SK-N-SH (cell line): ENCODE measurements around the gene UQCRC1. TPM values are rescaled to one million over a fixed set of nuclear protein-coding genes. Genes with fewer than 3 reads are reported as not detected.

Experiments
- CTCF ChIA-PET: fragments of 300-600, 350-600 bp; formaldehyde crosslinking; extraction: SDS; loops from one replicate; lab custom pipeline; 2021; lab: Yijun Ruan, JAX
- POLR2A ChIA-PET: fragments of 350-600 bp; sonication (Branson Sonifier 250); formaldehyde crosslinking; extraction: SDS; loops from one replicate; lab custom pipeline; 2020; ENCODE audit warnings: antibody characterized with exemption, inconsistent platforms; lab: Yijun Ruan, JAX
- DNase-seq: peaks from one replicate; pipeline ENCODE4 v3.0.0; 2012
- H2AFZ ChIP-seq: fragments of 200-600 bp; sonication (generic); 2 replicates; pipeline ENCODE4 v1.8.1; 2016; ENCODE audit warnings: antibody characterized with exemption, mild to moderate bottlenecking, low read depth
- H3F3A ChIP-seq: fragments of 200-600 bp; sonication (generic); replicated peaks from 2 replicates; pipeline ENCODE3; 2016; ENCODE audit warnings: antibody characterized with exemption, mild to moderate bottlenecking; ENCODE audit not compliant: insufficient read depth
- H3K27ac ChIP-seq, 2 experiments: fragments of 200-500 bp in 1 of 2; fragments of 200-600 bp in 1 of 2; sonication (Bioruptor generic) in 1 of 2; sonication (generic), shearing (Covaris generic) in 1 of 2; 2 replicates each; pipeline versions ENCODE4 v1.5.1 to v1.6.1; 2014 to 2016; ENCODE audit warnings: low read depth in 2 of 2, inconsistent platforms in 1 of 2, low read length in 1 of 2, mild to moderate bottlenecking in 1 of 2, mixed read lengths in 1 of 2
- H3K27me3 ChIP-seq: fragments of 200-600 bp; sonication (generic), shearing (Covaris generic); 2 replicates; pipeline ENCODE4 v1.6.1; 2016; ENCODE audit warnings: mixed run types; ENCODE audit not compliant: insufficient read depth
- H3K36me3 ChIP-seq, 2 experiments: fragments of 200-500 bp in 1 of 2; fragments of 200-600 bp in 1 of 2; sonication (Bioruptor generic) in 1 of 2; sonication (generic) in 1 of 2; replicated peaks in 1 of 2; 2 replicates each; pipeline versions ENCODE3 to v1.5.1; 2014 to 2016; ENCODE audit warnings: low read length in 1 of 2, mild to moderate bottlenecking in 1 of 2; ENCODE audit not compliant: insufficient read depth in 2 of 2, control insufficient read depth in 1 of 2
- H3K4me1 ChIP-seq, 2 experiments: fragments of 200-500 bp in 1 of 2; fragments of 200-600 bp in 1 of 2; sonication (Bioruptor generic) in 1 of 2; sonication (generic), shearing (Covaris generic) in 1 of 2; 2 replicates each; pipeline versions ENCODE4 v1.5.1 to v1.6.1; 2014 to 2016; ENCODE audit warnings: low read depth in 1 of 2, low read length in 1 of 2, mixed run types in 1 of 2; ENCODE audit not compliant: insufficient read depth in 2 of 2, control insufficient read depth in 1 of 2
- H3K4me2 ChIP-seq: fragments of 200-600 bp; sonication (generic), shearing (Covaris generic); 2 replicates; pipeline ENCODE4 v1.6.1; 2017; ENCODE audit warnings: mixed run types
- H3K4me3 ChIP-seq, 2 experiments: fragments of 200-500 bp in 1 of 2; fragments of 200-600 bp in 1 of 2; sonication (Bioruptor generic) in 1 of 2; sonication (generic), shearing (Covaris generic) in 1 of 2; 2 replicates each; pipeline versions ENCODE4 v1.5.1 to v1.8.1; 2014 to 2016; ENCODE audit warnings: low read depth in 2 of 2, inconsistent platforms in 1 of 2, low read length in 1 of 2, mild to moderate bottlenecking in 1 of 2, mixed read lengths in 1 of 2, moderate library complexity in 1 of 2
- H3K79me2 ChIP-seq: fragments of 200-600 bp; sonication (generic); 2 replicates; pipeline ENCODE4 v1.8.1; 2017; ENCODE audit warnings: mild to moderate bottlenecking; ENCODE audit not compliant: insufficient read depth
- H3K9ac ChIP-seq: fragments of 200-600 bp; sonication (generic); 2 replicates; pipeline ENCODE4 v1.6.1; 2017; ENCODE audit warnings: mixed run types
- H3K9me2 ChIP-seq: fragments of 200-600 bp; sonication (generic); 2 replicates; pipeline ENCODE4 v1.6.1; 2017; ENCODE audit warnings: mixed run types
- H3K9me3 ChIP-seq: fragments of 200-600 bp; sonication (generic); 2 replicates; pipeline ENCODE4 v1.6.1; 2017; ENCODE audit warnings: mixed run types, mild to moderate bottlenecking, moderate library complexity
- H4K20me1 ChIP-seq: fragments of 200-600 bp; sonication (generic); 2 replicates; pipeline ENCODE4 v1.6.1; 2017; ENCODE audit warnings: mild to moderate bottlenecking, mixed run types; ENCODE audit not compliant: insufficient read depth
- CHD2 ChIP-seq: fragments of 150-350 bp; IDR thresholded peaks from 2 replicates; pipeline ENCODE4 v1.6.1; 2018; ENCODE audit warnings: low read length; ENCODE audit not compliant: partially characterized antibody
- ELF1 ChIP-seq: IDR thresholded peaks from 2 replicates; pipeline ENCODE4 v1.4.0; 2012
- FOSL2 ChIP-seq: IDR thresholded peaks from 2 replicates; pipeline ENCODE4 v1.4.0; 2012; ENCODE audit warnings: low read depth, mild to moderate bottlenecking, moderate library complexity, borderline replicate concordance
- FOXJ3 ChIP-seq: sonication (generic); formaldehyde crosslinking; IDR thresholded peaks from 2 replicates; pipeline ENCODE4 v1.5.1; 2020; ENCODE audit warnings: mild to moderate bottlenecking, missing genetic modification reagents
- FOXM1 ChIP-seq: IDR thresholded peaks from 2 replicates; pipeline ENCODE4 v1.4.0; 2012; ENCODE audit warnings: low read depth, mild to moderate bottlenecking
- GABPA ChIP-seq: IDR thresholded peaks from 2 replicates; pipeline ENCODE4 v1.4.0; 2012; ENCODE audit warnings: low read depth, mild to moderate bottlenecking
- IRF3 ChIP-seq: fragments of 150-350 bp; IDR thresholded peaks from 2 replicates; pipeline ENCODE4 v1.6.1; 2016; ENCODE audit warnings: mild to moderate bottlenecking, low read depth, low read length
- MEF2A ChIP-seq: IDR thresholded peaks from 2 replicates; pipeline ENCODE4 v1.4.0; 2012; ENCODE audit warnings: low read depth, borderline replicate concordance
- MXI1 ChIP-seq: IDR thresholded peaks from 2 replicates; pipeline ENCODE4 v1.6.1; 2012; ENCODE audit warnings: mild to moderate bottlenecking, low read depth, low read length, improper control_type of control experiment
- NRF1 ChIP-seq: IDR thresholded peaks from 2 replicates; pipeline ENCODE4 v1.6.1; 2012; ENCODE audit warnings: low read depth, mild to moderate bottlenecking, low read length
- POLR2AphosphoS5 ChIP-seq: IDR thresholded peaks from 2 replicates; pipeline ENCODE4 v1.6.1; 2012; ENCODE audit warnings: low read depth, low read length
- RAD21 ChIP-seq: IDR thresholded peaks from 2 replicates; pipeline ENCODE4 v1.6.1; 2012; ENCODE audit warnings: mild to moderate bottlenecking, low read length
- RCOR1 ChIP-seq: fragments of 150-350 bp; IDR thresholded peaks from 2 replicates; pipeline ENCODE4 v1.6.1; 2017; ENCODE audit warnings: antibody characterized with exemption, low read length
- RFX5 ChIP-seq: IDR thresholded peaks from 2 replicates; pipeline ENCODE4 v1.6.1; 2012; ENCODE audit warnings: mild to moderate bottlenecking, improper control_type of control experiment, low read length
- RXRA ChIP-seq: IDR thresholded peaks from 2 replicates; pipeline ENCODE4 v1.4.0; 2012; ENCODE audit warnings: low read depth, mild to moderate bottlenecking, borderline replicate concordance
- SIN3A ChIP-seq: IDR thresholded peaks from 2 replicates; pipeline ENCODE4 v1.6.1; 2012; ENCODE audit warnings: low read depth, mild to moderate bottlenecking, low read length, moderate library complexity, borderline replicate concordance
- SMC3 ChIP-seq: IDR thresholded peaks from 2 replicates; pipeline ENCODE4 v1.6.1; 2012; ENCODE audit warnings: low read depth, low read length, improper control_type of control experiment
- YY1 ChIP-seq: IDR thresholded peaks from 2 replicates; pipeline ENCODE4 v1.4.0; 2012; ENCODE audit warnings: low read depth, mild to moderate bottlenecking
- WGBS: methylation state at CpG from one replicate; pipeline ENCODE4 v1.1.6; 2017; ENCODE audit warnings: low lambda C conversion rate; 5-methylcytosine and 5-hydroxymethylcytosine counted together
- polyA plus RNA-seq, 3 experiments: library from polyadenylated mRNA; depleted of rRNA; stranded (reverse); fragments of >200 nt; gene quantifications; 2 replicates each; pipeline ENCODE4 v1.2.3, GENCODE V29; 2012
- TF ChIP-seq, protein P1 (sequence below): IDR thresholded peaks from 2 replicates; pipeline ENCODE4 v1.4.0; 2012; ENCODE audit warnings: low read depth, borderline replicate concordance
- TF ChIP-seq, protein P2 (sequence below): IDR thresholded peaks from 2 replicates; pipeline ENCODE4; 2012
- TF ChIP-seq, protein P3 (sequence below): IDR thresholded peaks from 2 replicates; pipeline ENCODE4 v1.4.0; 2012; ENCODE audit warnings: low read depth, borderline replicate concordance
- TF ChIP-seq, protein P4 (sequence below): IDR thresholded peaks from 2 replicates; pipeline ENCODE4 v1.4.0; 2012; ENCODE audit warnings: low read depth
- TF ChIP-seq, protein P5 (sequence below): IDR thresholded peaks from 2 replicates; pipeline ENCODE4 v1.6.1; 2012; ENCODE audit warnings: mild to moderate bottlenecking, low read depth, low read length, moderate library complexity

The UQCRC1 gene
- polyA plus RNA-seq, 1 of the 3 experiments (the other 2 are of a cell fraction): 284 TPM

DNA sequence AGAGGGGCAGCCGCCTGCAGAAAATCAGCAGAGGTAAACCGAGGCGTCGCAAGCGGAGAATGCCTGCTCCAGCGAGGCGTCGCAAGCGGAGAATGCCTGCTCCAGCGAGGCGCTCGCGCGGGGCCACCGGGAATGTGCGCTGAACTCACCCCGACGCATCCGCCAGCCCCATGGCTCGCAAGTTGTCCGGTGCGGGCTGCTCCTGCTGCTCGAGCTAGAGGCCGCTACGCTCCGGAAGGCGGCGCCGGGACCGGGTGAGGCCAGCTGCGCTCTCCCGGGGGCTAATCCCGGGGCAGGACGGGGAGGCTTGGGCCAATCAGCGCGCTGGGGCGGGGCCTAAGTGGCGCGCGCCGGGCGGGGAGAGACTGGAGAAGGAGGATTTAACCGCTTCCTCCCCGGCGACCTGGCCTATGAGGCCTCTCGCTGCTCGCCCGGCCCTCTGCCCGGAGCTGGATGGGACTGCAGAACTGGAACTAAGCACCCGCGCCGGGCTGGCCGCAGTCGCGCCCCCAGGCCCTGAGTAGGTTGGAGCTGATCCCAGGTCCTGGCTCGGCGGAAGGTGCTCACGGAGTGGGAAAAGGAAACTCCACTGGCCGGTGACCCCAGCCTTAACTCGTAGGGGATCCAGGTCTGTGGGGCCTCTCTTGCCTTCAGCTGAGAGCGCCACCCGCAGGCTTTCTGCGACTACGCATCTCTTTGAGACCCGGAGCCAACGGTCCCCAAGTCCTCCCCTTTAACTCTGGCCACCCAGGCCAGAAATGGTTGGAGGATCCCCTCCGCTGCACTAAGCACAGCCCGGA, 26.0 kb upstream of the UQCRC1 start, which contains the start of gene SLC26A6:
SLC26A6 (minus strand) TSS at position 240 of the 800 bp plus-strand sequence; CDS start at position 172, 68 bp downstream.
- Histone ChIP-seq H3K9me3 (no peaks in the 10 kb centered on the region), H3K27me3 (no peaks in the 10 kb centered on the region), H4K20me1 (peaks cover 14% of the 10 kb centered on the region; the same call in 1 of the 2 replicates), H3K9me2 (no peaks in the 10 kb centered on the region), H3K4me2 (peak within 1 kb of the TSS; percentile 100), H3K27ac (peak within 1 kb of the TSS; percentile 72 to 85), H3K79me2 (peaks cover 27% of the 10 kb centered on the region), H3K9ac (peak within 1 kb of the TSS; percentile 89), H2AFZ (peak within 1 kb of the TSS; percentile 63), H3K36me3 (peaks cover 2 to 45% of the 10 kb centered on the region in 2 experiments), H3F3A (no peaks in the 10 kb centered on the region), H3K4me1 (peaks cover 16 to 23% of the 10 kb centered on the region in 2 experiments), H3K4me3 (peak within 1 kb of the TSS; percentile 96 to 99)
- DNase-seq: peak; percentile 100
- CTCF ChIA-PET: interaction anchor here (0.6 to 6.9 kb wide), 29 partner anchors 9 to 441 kb away, joined by 3 to 40 read pairs (median 5); partner anchors contain the start of genes ATRIP, CELSR3, NCKIPSD and PFKFB4
- WGBS: 0% methylated on average over 2 of the region's 68 CpGs
- POLR2A ChIA-PET: interaction anchor here (0.8 to 2.0 kb wide), 7 partner anchors 10 to 459 kb away, joined by 3 to 15 read pairs (median 4); partner anchors contain the start of genes CELSR3 and UQCRC1
- TF ChIP-seq MEF2A: no peak
- no peak; the same call in 1 of the 2 replicates for TF ChIP-seq MXI1
- no peak for TF ChIP-seq RFX5
- TF ChIP-seq, protein P1, sequence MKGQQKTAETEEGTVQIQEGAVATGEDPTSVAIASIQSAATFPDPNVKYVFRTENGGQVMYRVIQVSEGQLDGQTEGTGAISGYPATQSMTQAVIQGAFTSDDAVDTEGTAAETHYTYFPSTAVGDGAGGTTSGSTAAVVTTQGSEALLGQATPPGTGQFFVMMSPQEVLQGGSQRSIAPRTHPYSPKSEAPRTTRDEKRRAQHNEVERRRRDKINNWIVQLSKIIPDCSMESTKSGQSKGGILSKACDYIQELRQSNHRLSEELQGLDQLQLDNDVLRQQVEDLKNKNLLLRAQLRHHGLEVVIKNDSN: no peak
- no peak for TF ChIP-seq ELF1
- no peak for TF ChIP-seq IRF3
- TF ChIP-seq, protein P2, sequence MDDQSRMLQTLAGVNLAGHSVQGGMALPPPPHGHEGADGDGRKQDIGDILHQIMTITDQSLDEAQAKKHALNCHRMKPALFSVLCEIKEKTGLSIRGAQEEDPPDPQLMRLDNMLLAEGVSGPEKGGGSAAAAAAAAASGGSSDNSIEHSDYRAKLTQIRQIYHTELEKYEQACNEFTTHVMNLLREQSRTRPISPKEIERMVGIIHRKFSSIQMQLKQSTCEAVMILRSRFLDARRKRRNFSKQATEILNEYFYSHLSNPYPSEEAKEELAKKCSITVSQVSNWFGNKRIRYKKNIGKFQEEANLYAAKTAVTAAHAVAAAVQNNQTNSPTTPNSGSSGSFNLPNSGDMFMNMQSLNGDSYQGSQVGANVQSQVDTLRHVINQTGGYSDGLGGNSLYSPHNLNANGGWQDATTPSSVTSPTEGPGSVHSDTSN: peak; percentile 53; the same call in 1 of the 2 replicates
- no peak; the same call in 1 of the 2 replicates for TF ChIP-seq FOXM1
- no peak for TF ChIP-seq FOXJ3 (CRISPR knock-in tag)
- TF ChIP-seq, protein P3, sequence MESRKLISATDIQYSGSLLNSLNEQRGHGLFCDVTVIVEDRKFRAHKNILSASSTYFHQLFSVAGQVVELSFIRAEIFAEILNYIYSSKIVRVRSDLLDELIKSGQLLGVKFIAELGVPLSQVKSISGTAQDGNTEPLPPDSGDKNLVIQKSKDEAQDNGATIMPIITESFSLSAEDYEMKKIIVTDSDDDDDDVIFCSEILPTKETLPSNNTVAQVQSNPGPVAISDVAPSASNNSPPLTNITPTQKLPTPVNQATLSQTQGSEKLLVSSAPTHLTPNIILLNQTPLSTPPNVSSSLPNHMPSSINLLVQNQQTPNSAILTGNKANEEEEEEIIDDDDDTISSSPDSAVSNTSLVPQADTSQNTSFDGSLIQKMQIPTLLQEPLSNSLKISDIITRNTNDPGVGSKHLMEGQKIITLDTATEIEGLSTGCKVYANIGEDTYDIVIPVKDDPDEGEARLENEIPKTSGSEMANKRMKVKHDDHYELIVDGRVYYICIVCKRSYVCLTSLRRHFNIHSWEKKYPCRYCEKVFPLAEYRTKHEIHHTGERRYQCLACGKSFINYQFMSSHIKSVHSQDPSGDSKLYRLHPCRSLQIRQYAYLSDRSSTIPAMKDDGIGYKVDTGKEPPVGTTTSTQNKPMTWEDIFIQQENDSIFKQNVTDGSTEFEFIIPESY: no peak
- TF ChIP-seq NRF1: peak; percentile 23; the same call in 1 of the 2 replicates
- TF ChIP-seq SIN3A: peak; percentile 72; the same call in 1 of the 2 replicates
- no peak for TF ChIP-seq CHD2
- no peak for TF ChIP-seq YY1
- peak; percentile 46 for TF ChIP-seq RAD21
- TF ChIP-seq POLR2AphosphoS5: peak; percentile 83
- no peak for TF ChIP-seq SMC3
- no peak for TF ChIP-seq RXRA
- TF ChIP-seq, protein P4, sequence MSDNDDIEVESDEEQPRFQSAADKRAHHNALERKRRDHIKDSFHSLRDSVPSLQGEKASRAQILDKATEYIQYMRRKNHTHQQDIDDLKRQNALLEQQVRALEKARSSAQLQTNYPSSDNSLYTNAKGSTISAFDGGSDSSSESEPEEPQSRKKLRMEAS: peak; percentile 56
- TF ChIP-seq, protein P5, sequence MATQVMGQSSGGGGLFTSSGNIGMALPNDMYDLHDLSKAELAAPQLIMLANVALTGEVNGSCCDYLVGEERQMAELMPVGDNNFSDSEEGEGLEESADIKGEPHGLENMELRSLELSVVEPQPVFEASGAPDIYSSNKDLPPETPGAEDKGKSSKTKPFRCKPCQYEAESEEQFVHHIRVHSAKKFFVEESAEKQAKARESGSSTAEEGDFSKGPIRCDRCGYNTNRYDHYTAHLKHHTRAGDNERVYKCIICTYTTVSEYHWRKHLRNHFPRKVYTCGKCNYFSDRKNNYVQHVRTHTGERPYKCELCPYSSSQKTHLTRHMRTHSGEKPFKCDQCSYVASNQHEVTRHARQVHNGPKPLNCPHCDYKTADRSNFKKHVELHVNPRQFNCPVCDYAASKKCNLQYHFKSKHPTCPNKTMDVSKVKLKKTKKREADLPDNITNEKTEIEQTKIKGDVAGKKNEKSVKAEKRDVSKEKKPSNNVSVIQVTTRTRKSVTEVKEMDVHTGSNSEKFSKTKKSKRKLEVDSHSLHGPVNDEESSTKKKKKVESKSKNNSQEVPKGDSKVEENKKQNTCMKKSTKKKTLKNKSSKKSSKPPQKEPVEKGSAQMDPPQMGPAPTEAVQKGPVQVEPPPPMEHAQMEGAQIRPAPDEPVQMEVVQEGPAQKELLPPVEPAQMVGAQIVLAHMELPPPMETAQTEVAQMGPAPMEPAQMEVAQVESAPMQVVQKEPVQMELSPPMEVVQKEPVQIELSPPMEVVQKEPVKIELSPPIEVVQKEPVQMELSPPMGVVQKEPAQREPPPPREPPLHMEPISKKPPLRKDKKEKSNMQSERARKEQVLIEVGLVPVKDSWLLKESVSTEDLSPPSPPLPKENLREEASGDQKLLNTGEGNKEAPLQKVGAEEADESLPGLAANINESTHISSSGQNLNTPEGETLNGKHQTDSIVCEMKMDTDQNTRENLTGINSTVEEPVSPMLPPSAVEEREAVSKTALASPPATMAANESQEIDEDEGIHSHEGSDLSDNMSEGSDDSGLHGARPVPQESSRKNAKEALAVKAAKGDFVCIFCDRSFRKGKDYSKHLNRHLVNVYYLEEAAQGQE: no peak
- no peak for TF ChIP-seq RCOR1
- TF ChIP-seq GABPA: no peak
- no peak for TF ChIP-seq FOSL2
